ENCODE data around the gene SLC25A4.
A peak's percentile ranks its signal among the peaks of the same experiment; 100 is the strongest.

GRCh38 chr4:185110375-185110823 is 32.7 kb upstream of the SLC25A4 start:
- TF ChIP-seq CTCF (IDR thresholded peaks at IDR 0.05; ENCODE audit: low read depth, low read length, missing input control) (no peak), TAF1 (conservative IDR thresholded peaks at IDR 0.05) (no peak), MAX (IDR thresholded peaks at IDR 0.05) (peak; percentile 63), ZBTB33 (IDR thresholded peaks at IDR 0.05) (no peak), FOXA1 (IDR thresholded peaks at IDR 0.05) (peak; percentile 35), GABPA (IDR thresholded peaks at IDR 0.05 in 1 of 2, conservative IDR thresholded peaks at IDR 0.05 in 1 of 2) (no peak), SP1 (IDR thresholded peaks at IDR 0.05) (peak; percentile 59), REST (IDR thresholded peaks at IDR 0.05) (no peak), RAD21 (IDR thresholded peaks at IDR 0.05) (peak in 1 of 2 donors; percentile 7), YY1 (IDR thresholded peaks at IDR 0.05) (peak; percentile 64), EGR1 (IDR thresholded peaks at IDR 0.05; ENCODE audit: low read depth in 2 of 2) (no peak), JUND (IDR thresholded peaks at IDR 0.05) (peak in 1 of 2 donors; percentile 35), ATF3 (IDR thresholded peaks at IDR 0.05) (no peak)
